K562 (cell line): Measurements from ENCODE around the gene DPP10. TPM values are rescaled to one million over a fixed set of nuclear protein-coding genes. Genes with fewer than 3 reads are reported as not detected.

Experiments
- ATAC-seq: fragments of 200-7000 bp; cut with Tn5 transposase; 3 replicates; pipeline ENCODE4 v1.9.1; 2020; ENCODE audit warnings: moderate library complexity
- BruUV-seq: library from RNA; stranded (reverse); fragments of 400-500 nt; replicated peaks from 2 replicates; lab custom pipeline; 2021; lab: Mats Ljungman, UMichigan
- CTCF ChIA-PET: fragments of 300-600 bp; formaldehyde crosslinking; extraction: SDS; loops from one replicate; lab custom pipeline; 2021; ENCODE audit warnings: low intra/inter-chr PET ratio; lab: Yijun Ruan, JAX
- POLR2A ChIA-PET: fragments of 300-600, 350-650 bp; sonication (Branson Sonifier 250); formaldehyde crosslinking; extraction: SDS; loops from one replicate; lab custom pipeline; 2021; ENCODE audit warnings: antibody characterized with exemption, inconsistent platforms; lab: Yijun Ruan, JAX
- DNase-seq, 4 experiments: peaks; one replicate each; pipeline versions ENCODE4 v3.0.0 to v3.0.0-alpha.2; 2011 to 2018; ENCODE audit warnings: low spot score in 3 of 4, mixed read lengths in 3 of 4; ENCODE audit errors: extremely low read depth in 1 of 4
- FAIRE-seq: peaks from 2 replicates; lab custom pipeline; 2011; peaks lifted over from hg19 to GRCh38; lab: Jason Lieb, UNC
- H2AFZ ChIP-seq: 2 replicates; pipeline ENCODE4 v1.6.0; 2011; ENCODE audit warnings: low read depth, low read length, control low read depth, inconsistent platforms
- H3K27ac ChIP-seq: fragments of 200-600 bp; 3 replicates; pipeline ENCODE4 v1.8.0; 2011; ENCODE audit warnings: low read depth, mild to moderate bottlenecking, control low read depth, inconsistent platforms, low read length, moderate library complexity, mixed read lengths; ENCODE audit errors: extremely low read depth
- H3K27me3 ChIP-seq, 2 experiments: fragments of 300-600 bp in 1 of 2; 2 replicates in 1 of 2; 3 replicates in 1 of 2; pipeline versions ENCODE4 v1.6.0 to v1.8.0; 2011; ENCODE audit warnings: inconsistent platforms in 2 of 2, low read length in 2 of 2, mild to moderate bottlenecking in 1 of 2, mixed read lengths in 1 of 2, moderate library complexity in 1 of 2; ENCODE audit not compliant: control insufficient read depth in 2 of 2, insufficient read depth in 2 of 2
- H3K36me3 ChIP-seq: fragments of 300-600 bp; 3 replicates; pipeline ENCODE4 v1.8.0; 2011; ENCODE audit warnings: mild to moderate bottlenecking, low read length, inconsistent platforms; ENCODE audit not compliant: control insufficient read depth, insufficient read depth
- H3K4me1 ChIP-seq, 2 experiments: fragments of 200-600 bp in 1 of 2; replicated peaks in 1 of 2; 2 replicates in 1 of 2; 3 replicates in 1 of 2; pipeline versions ENCODE4 v1.5.1 to v1.8.0; 2011; ENCODE audit warnings: inconsistent platforms in 2 of 2, low read length in 2 of 2, mild to moderate bottlenecking in 1 of 2, mixed read lengths in 1 of 2, moderate library complexity in 1 of 2; ENCODE audit not compliant: control insufficient read depth in 2 of 2, insufficient read depth in 2 of 2
- H3K4me2 ChIP-seq: 2 replicates; pipeline ENCODE4 v1.6.1; 2011; ENCODE audit warnings: low read length, control low read depth, inconsistent platforms, mixed read lengths; ENCODE audit not compliant: insufficient read depth
- H3K4me3 ChIP-seq: fragments of 200-600 bp; sonication (generic), shearing (Covaris generic); 2 replicates; pipeline ENCODE4 v1.5.1; 2016; ENCODE audit warnings: control low read depth, inconsistent platforms
- H3K79me2 ChIP-seq: fragments of 200-600 bp; 3 replicates; pipeline ENCODE4 v1.8.0; 2011; ENCODE audit warnings: low read length, inconsistent platforms; ENCODE audit not compliant: control insufficient read depth, insufficient read depth
- H3K9ac ChIP-seq, 2 experiments: 2 replicates each; pipeline versions ENCODE4 v1.6.0 to v1.6.1; 2011; ENCODE audit warnings: low read depth in 2 of 2, low read length in 2 of 2, control low read depth in 1 of 2, inconsistent platforms in 1 of 2, mild to moderate bottlenecking in 1 of 2, mixed read lengths in 1 of 2; ENCODE audit not compliant: insufficient read depth in 1 of 2
- H3K9me1 ChIP-seq: one replicate; pipeline ENCODE4 v1.6.0; 2011; ENCODE audit warnings: inconsistent platforms, mild to moderate bottlenecking, low read length, moderate library complexity; ENCODE audit not compliant: control insufficient read depth, insufficient read depth
- H3K9me3 ChIP-seq: replicated peaks from 2 replicates; pipeline ENCODE4 v1.5.1; 2011; ENCODE audit warnings: low read depth, low read length, inconsistent platforms; ENCODE audit not compliant: control insufficient read depth, insufficient read depth
- H4K20me1 ChIP-seq: replicated peaks from 2 replicates; pipeline ENCODE4 v1.6.1; 2011; ENCODE audit warnings: low read length, inconsistent platforms, mixed read lengths; ENCODE audit not compliant: control insufficient read depth, insufficient read depth
- CBFB ChIP-seq: sonication (generic); formaldehyde crosslinking; IDR thresholded peaks from 2 replicates; pipeline ENCODE4 v1.4.0; 2020; ENCODE audit warnings: mild to moderate bottlenecking, missing genetic modification reagents
- CHD2 ChIP-seq: IDR thresholded peaks from 2 replicates; pipeline ENCODE4 v1.6.1; 2011; ENCODE audit warnings: low read depth, low read length
- ETV1 ChIP-seq: fragments of 450-650 bp; conservative IDR thresholded peaks from 2 replicates; pipeline ENCODE4 v1.6.1; 2016; ENCODE audit warnings: missing genetic modification characterization, control low read depth, low read depth, missing compliant biosample characterization
- FOXP1 ChIP-seq: sonication (generic); formaldehyde crosslinking; IDR thresholded peaks from 2 replicates; pipeline ENCODE4 v1.8.0; 2022; ENCODE audit warnings: mild to moderate bottlenecking, missing genetic modification reagents
- HDAC3 ChIP-seq: fragments of 450-650 bp; IDR thresholded peaks from 2 replicates; pipeline ENCODE4 v1.6.1; 2018; ENCODE audit warnings: borderline replicate concordance, mild to moderate bottlenecking, moderate library complexity; ENCODE audit not compliant: partially characterized antibody
- POLR2B ChIP-seq: fragments of 450-650 bp; IDR thresholded peaks from 2 replicates; pipeline ENCODE4 v1.6.1; 2018; ENCODE audit warnings: low read depth; ENCODE audit not compliant: partially characterized antibody
- SREBF1 ChIP-seq: fragments of 150-350 bp; IDR thresholded peaks from 2 replicates; pipeline ENCODE4 v1.6.1; 2014; ENCODE audit warnings: antibody characterized with exemption, low read depth, low read length, borderline replicate concordance
- ZNF124 ChIP-seq: sonication (generic); formaldehyde crosslinking; IDR thresholded peaks from 2 replicates; pipeline ENCODE4 v1.8.1; 2022; ENCODE audit warnings: missing genetic modification reagents
- WGBS: fragments of 100-300 bp; shearing (Covaris generic); methylation state at CpG from one replicate; pipeline ENCODE4 v1.1.6; 2016; ENCODE audit warnings: low coverage, mixed read lengths; ENCODE audit not compliant: insufficient coverage; ENCODE audit errors: missing lambda C conversion rate; 5-methylcytosine and 5-hydroxymethylcytosine counted together
- in situ Hi-C: fragments of 300-500 bp; cut with MboI; formaldehyde crosslinking; loops from 4 replicates; pipeline ENCODE4 v1.15.0; 2018; ENCODE audit warnings: inconsistent platforms, mixed read lengths
- intact Hi-C: fragments of 100-400 bp; cut with micrococcal nuclease; formaldehyde crosslinking; loops from 2 replicates; pipeline ENCODE4 v1.14.2; 2022
- polyA plus RNA-seq, 8 experiments: library from polyadenylated mRNA; depleted of rRNA in 4 of 8; stranded (reverse) in 5 of 8; unstranded in 3 of 8; fragments of >200 nt; fragmentation: Nextera tagmentation in 2 of 8; fragmentation: Illumina TruSeq in 1 of 8; extraction: Ambion mirVana in 2 of 8; extraction: Trizol in 1 of 8; gene quantifications; 2 replicates each; pipeline versions ENCODE4 v1.2.1 to v1.2.3, GENCODE V29; 2011 to 2014; ENCODE audit warnings: inconsistent platforms in 1 of 8, missing spikeins in 1 of 8
- total RNA-seq, 7 experiments: library from RNA; depleted of rRNA in 6 of 7; stranded (reverse); fragments of >200 nt in 6 of 7; fragmentation: Illumina TruSeq in 2 of 7; extraction: Trizol in 2 of 7; gene quantifications; 2 replicates each; pipeline versions ENCODE4 v1.2.1 to v1.2.3, GENCODE V29; 2011 to 2021; ENCODE audit warnings: low replicate concordance in 1 of 7
- TF ChIP-seq, protein P1 (sequence below): IDR thresholded peaks from 2 replicates; pipeline ENCODE4 v1.6.1; 2012; ENCODE audit warnings: low read depth, low read length, improper control_type of control experiment, borderline replicate concordance
- TF ChIP-seq, protein P2 (sequence below): fragments of 200-800 bp; sonication (Bioruptor generic); IDR thresholded peaks from 2 replicates; pipeline ENCODE4 v1.6.1; 2017; ENCODE audit warnings: missing genetic modification characterization, missing compliant biosample characterization

Gene DPP10
- total and polyA plus RNA-seq, 9 of the 15 experiments (the other 6 are each of a cell fraction or from before 2014, with no cell fraction given): not detected

DNA sequence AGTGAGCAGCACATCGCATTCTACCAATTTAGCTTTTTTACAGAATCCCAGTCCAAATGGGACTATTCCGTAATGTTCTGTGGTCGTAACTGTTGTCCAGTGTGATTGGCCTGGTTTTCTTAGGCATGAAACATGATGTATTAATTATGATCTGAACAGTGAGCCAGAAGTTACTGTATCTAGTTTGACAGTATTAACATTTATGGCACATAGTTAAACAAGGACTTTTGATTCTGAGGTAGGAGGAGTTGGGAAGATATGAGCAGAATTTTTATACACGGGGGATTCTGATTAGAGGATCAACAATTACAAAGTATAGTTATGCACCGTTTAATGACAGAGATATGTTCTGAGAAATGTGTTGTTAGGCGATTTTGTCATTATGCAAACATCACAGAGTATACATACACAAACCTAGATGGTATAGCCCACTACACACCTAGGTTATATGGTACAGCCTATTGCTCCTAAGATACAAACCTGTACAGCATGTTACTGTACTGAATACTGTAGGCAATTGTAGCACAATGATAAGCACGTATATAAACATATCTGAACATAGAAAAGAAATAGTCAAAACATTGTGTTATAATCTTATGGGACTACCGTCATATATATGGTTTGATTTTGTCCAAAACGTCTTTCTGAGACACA lies 85.0 kb downstream of the DPP10 start:
- WGBS: 0% methylated on average over 9 of the region's 9 CpGs
- Histone ChIP-seq H3K9me1 (no peaks in the 10 kb centered on the region), H3K36me3 (no peaks in the 10 kb centered on the region), H3K27ac (no peak overlapping the region), H3K4me2 (no peak overlapping the region), H3K4me3 (no peak overlapping the region), H2AFZ (no peak overlapping the region), H3K4me1 (no peaks in the 10 kb centered on the region), H4K20me1 (no peaks in the 10 kb centered on the region), H3K9me3 (no peaks in the 10 kb centered on the region), H3K79me2 (no peaks in the 10 kb centered on the region), H3K27me3 (no peaks in the 10 kb centered on the region), H3K9ac (no peak overlapping the region)
- ATAC-seq (no peak), DNase-seq (no peak), FAIRE-seq (no peak)
- in situ Hi-C loops: no loop called here
- ChIA-PET POLR2A (no interaction called here), CTCF (no interaction called here)
- intact Hi-C loops: no loop called here
- TF ChIP-seq ETV1 (tag) (no peak), CHD2 (no peak), CBFB (CRISPR knock-in tag) (no peak), POLR2B (no peak), ZNF124 (no peak), SREBF1 (no peak), FOXP1 (CRISPR knock-in tag) (no peak), HDAC3 (no peak)
- TF ChIP-seq, protein P1, sequence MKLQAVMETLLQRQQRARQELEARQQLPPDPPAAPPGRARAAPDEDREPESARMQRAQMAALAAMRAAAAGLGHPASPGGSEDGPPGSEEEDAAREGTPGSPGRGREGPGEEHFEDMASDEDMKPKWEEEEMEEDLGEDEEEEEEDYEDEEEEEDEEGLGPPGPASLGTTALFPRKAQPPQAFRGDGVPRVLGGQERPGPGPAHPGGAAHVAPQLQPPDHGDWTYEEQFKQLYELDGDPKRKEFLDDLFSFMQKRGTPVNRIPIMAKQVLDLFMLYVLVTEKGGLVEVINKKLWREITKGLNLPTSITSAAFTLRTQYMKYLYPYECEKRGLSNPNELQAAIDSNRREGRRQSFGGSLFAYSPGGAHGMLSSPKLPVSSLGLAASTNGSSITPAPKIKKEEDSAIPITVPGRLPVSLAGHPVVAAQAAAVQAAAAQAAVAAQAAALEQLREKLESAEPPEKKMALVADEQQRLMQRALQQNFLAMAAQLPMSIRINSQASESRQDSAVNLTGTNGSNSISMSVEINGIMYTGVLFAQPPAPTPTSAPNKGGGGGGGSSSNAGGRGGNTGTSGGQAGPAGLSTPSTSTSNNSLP: no peak
- TF ChIP-seq, protein P2, sequence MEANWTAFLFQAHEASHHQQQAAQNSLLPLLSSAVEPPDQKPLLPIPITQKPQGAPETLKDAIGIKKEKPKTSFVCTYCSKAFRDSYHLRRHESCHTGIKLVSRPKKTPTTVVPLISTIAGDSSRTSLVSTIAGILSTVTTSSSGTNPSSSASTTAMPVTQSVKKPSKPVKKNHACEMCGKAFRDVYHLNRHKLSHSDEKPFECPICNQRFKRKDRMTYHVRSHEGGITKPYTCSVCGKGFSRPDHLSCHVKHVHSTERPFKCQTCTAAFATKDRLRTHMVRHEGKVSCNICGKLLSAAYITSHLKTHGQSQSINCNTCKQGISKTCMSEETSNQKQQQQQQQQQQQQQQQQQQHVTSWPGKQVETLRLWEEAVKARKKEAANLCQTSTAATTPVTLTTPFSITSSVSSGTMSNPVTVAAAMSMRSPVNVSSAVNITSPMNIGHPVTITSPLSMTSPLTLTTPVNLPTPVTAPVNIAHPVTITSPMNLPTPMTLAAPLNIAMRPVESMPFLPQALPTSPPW (CRISPR knock-in tag): no peak
- no TSS peak for BruUV-seq
